SJCRH30 (cell line): ENCODE data around the gene TEX29. TPM values are rescaled to one million over a fixed set of nuclear protein-coding genes. Genes with fewer than 3 reads are reported as not detected.

ENCODE experiments used
- DNase-seq, 2 experiments: peaks; one replicate each; pipeline ENCODE4 v3.0.0-alpha.2; 2015 to 2020
- H3K27ac ChIP-seq: fragments of 250-450 bp; sonication (Bioruptor Pico); 2 replicates; pipeline ENCODE4 v1.5.1; 2020; ENCODE audit warnings: mild to moderate bottlenecking, moderate library complexity
- H3K27me3 ChIP-seq: fragments of 250-450 bp; sonication (Bioruptor Pico); 2 replicates; pipeline ENCODE4 v1.5.1; 2020; ENCODE audit warnings: mild to moderate bottlenecking, moderate library complexity
- H3K36me3 ChIP-seq: fragments of 250-450 bp; sonication (Bioruptor Pico); 2 replicates; pipeline ENCODE4 v1.5.1; 2020; ENCODE audit warnings: mild to moderate bottlenecking, moderate library complexity
- H3K4me1 ChIP-seq: fragments of 250-450 bp; sonication (Bioruptor Pico); 2 replicates; pipeline ENCODE4 v1.5.1; 2020; ENCODE audit warnings: mild to moderate bottlenecking, moderate library complexity
- H3K4me3 ChIP-seq: fragments of 250-450 bp; sonication (Bioruptor Pico); 2 replicates; pipeline ENCODE4 v1.5.1; 2020; ENCODE audit warnings: mild to moderate bottlenecking, moderate library complexity
- H3K9me3 ChIP-seq: fragments of 250-450 bp; sonication (Bioruptor Pico); replicated peaks from 2 replicates; pipeline ENCODE4 v1.5.1; 2020; ENCODE audit warnings: mild to moderate bottlenecking, moderate library complexity
- total RNA-seq: library from RNA; depleted of rRNA; stranded (reverse); fragments of >200 nt; shearing (Covaris generic); gene quantifications from 2 replicates; pipeline ENCODE4 v1.2.3, GENCODE V29; 2014; rRNA removed

The TEX29 gene
- total RNA-seq, 1 experiment from 2014 or later, result not detected

DNA sequence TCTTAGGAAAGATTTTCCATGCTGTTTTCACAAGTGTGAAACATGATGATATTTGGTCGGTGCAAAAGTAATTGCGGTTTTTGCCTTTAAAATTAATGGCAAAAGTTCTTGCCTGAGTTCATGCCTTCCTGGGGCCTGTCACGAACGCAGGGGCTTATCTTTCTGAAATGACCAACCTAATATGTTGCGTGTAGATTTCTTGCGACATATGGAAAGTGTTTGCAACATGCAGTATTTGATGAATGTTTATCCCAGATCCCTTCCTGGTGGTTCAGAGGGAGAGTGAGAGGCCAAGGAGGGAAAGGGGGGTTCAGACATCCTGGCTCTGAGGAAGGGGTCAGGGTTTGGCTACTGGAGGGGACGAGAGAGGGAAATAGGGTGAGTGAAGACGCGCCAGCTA is 72.0 kb downstream of the TEX29 start:
- Histone ChIP-seq H3K4me3 (no peak overlapping the region), H3K4me1 (no peaks in the 10 kb centered on the region), H3K27ac (no peak overlapping the region), H3K9me3 (no peaks in the 10 kb centered on the region), H3K27me3 (no peaks in the 10 kb centered on the region), H3K36me3 (no peaks in the 10 kb centered on the region)
- DNase-seq, result no peak

DNA sequence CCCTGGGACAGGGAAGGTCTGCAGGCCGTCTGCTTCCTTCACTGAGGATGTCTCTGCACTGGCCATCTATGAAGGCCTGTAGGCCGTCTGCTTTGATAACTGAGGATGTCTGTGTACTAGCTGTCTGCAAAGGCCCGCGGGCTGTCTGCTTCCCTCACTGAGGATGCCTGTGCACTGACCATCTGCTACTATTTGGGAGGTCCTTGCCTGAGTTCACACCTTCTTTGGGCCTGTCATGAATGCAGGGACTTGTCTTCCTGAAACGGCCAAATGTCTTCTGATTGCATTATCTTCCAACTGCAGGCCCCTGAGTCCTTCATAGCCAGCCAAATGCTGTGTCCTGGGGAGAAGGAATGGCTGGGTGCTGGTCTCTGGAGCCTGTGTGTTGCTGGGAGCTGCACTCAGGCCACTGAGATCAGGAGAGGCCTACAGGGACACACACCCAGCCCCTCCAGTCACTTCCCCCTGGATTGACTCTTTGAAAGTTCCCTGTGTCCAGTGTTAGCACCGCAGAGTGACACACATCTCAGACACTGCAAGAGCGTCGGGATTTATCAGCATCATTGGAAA is 72.9 kb downstream of the TEX29 start:
- no peak for DNase-seq
- Histone ChIP-seq H3K9me3 (no peaks in the 10 kb centered on the region), H3K27me3 (no peaks in the 10 kb centered on the region)

More for the DNA sequence above, 72.9 kb downstream of the TEX29 start:
- Histone ChIP-seq H3K36me3 (no peaks in the 10 kb centered on the region), H3K4me3 (no peak overlapping the region), H3K27ac (no peak overlapping the region), H3K4me1 (no peaks in the 10 kb centered on the region)

Other genes starting within 250 kb of the TEX29 start
- 30.7 and 34.6 TPM in 2 replicates for gene ARHGEF7, start 205.3 kb upstream of the TEX29 start, total RNA-seq